Keratinocyte (primary cell): ENCODE measurements around the gene MTA3. TPM values are rescaled to one million over a fixed set of nuclear protein-coding genes. Genes with fewer than 3 reads are reported as not detected.

ENCODE experiments used
- DNase-seq: peaks from one replicate; pipeline ENCODE4 v3.0.0-alpha.2; 2011; ENCODE audit warnings: low read depth, missing footprints, low spot score
- FAIRE-seq: peaks from 2 replicates; lab custom pipeline; 2011; peaks lifted over from hg19 to GRCh38; lab: Jason Lieb, UNC
- H2AFZ ChIP-seq: 2 replicates; pipeline ENCODE4 v1.6.0; 2012; ENCODE audit warnings: low read length, control low read depth, inconsistent platforms; ENCODE audit not compliant: control insufficient read depth
- H3K27ac ChIP-seq: 2 replicates; pipeline ENCODE4 v1.5.1; 2011; ENCODE audit warnings: low read length; ENCODE audit not compliant: control insufficient read depth, insufficient read depth
- H3K27me3 ChIP-seq: 3 replicates; pipeline ENCODE4 v1.6.0; 2011; ENCODE audit warnings: low read length; ENCODE audit not compliant: control insufficient read depth, insufficient read depth; ENCODE audit errors: extremely low read depth
- H3K36me3 ChIP-seq, 2 experiments: 2 replicates in 1 of 2; 3 replicates in 1 of 2; pipeline ENCODE4 v1.5.1; 2011; ENCODE audit warnings: low read length in 2 of 2, mild to moderate bottlenecking in 1 of 2; ENCODE audit not compliant: control insufficient read depth in 2 of 2, insufficient read depth in 2 of 2; ENCODE audit errors: extremely low read depth in 1 of 2
- H3K4me1 ChIP-seq: 3 replicates; pipeline ENCODE4 v1.5.1; 2011; ENCODE audit warnings: low read length; ENCODE audit not compliant: control insufficient read depth, insufficient read depth; ENCODE audit errors: extremely low read depth
- H3K4me2 ChIP-seq: 3 replicates; pipeline ENCODE4 v1.6.0; 2011; ENCODE audit warnings: low read depth, low read length; ENCODE audit not compliant: control insufficient read depth, insufficient read depth; ENCODE audit errors: extremely low read depth
- H3K4me3 ChIP-seq, 3 experiments: fragments of 200-600 bp in 1 of 3; sonication (generic) in 1 of 3; 2 replicates in 2 of 3; 3 replicates in 1 of 3; pipeline ENCODE4 v1.5.1; 2011 to 2016; ENCODE audit warnings: low read length in 3 of 3, mild to moderate bottlenecking in 3 of 3, control low read depth in 2 of 3, inconsistent platforms in 1 of 3, low read depth in 1 of 3, mixed read lengths in 1 of 3, mixed run types in 1 of 3, moderate library complexity in 1 of 3; ENCODE audit not compliant: control insufficient read depth in 2 of 3, insufficient read depth in 2 of 3; ENCODE audit errors: extremely low read depth in 1 of 3
- H3K79me2 ChIP-seq: 2 replicates; pipeline ENCODE4 v1.6.0; 2012; ENCODE audit warnings: low read length; ENCODE audit not compliant: control insufficient read depth, insufficient read depth
- H3K9ac ChIP-seq: 3 replicates; pipeline ENCODE4 v1.6.0; 2011; ENCODE audit warnings: low read length; ENCODE audit not compliant: control insufficient read depth, insufficient read depth; ENCODE audit errors: extremely low read depth
- H3K9me1 ChIP-seq: 3 replicates; pipeline ENCODE4 v1.6.0; 2011; ENCODE audit warnings: low read length; ENCODE audit not compliant: control insufficient read depth, insufficient read depth; ENCODE audit errors: extremely low read depth
- H3K9me3 ChIP-seq: 2 replicates; pipeline ENCODE4 v1.5.1; 2012; ENCODE audit warnings: low read depth, low read length; ENCODE audit not compliant: control insufficient read depth
- H4K20me1 ChIP-seq: 3 replicates; pipeline ENCODE4 v1.6.0; 2011; ENCODE audit warnings: low read length; ENCODE audit not compliant: control insufficient read depth, insufficient read depth; ENCODE audit errors: extremely low read depth
- CTCF ChIP-seq, 3 experiments: IDR thresholded peaks in 1 of 3; conservative IDR thresholded peaks in 1 of 3; optimal IDR thresholded peaks in 1 of 3; 2 replicates in 2 of 3; 3 replicates in 1 of 3; pipeline versions ENCODE3 to v1.5.1; 2011; ENCODE audit warnings: low read length in 3 of 3, mild to moderate bottlenecking in 3 of 3, moderate library complexity in 2 of 3, control low read depth in 1 of 3, inconsistent platforms in 1 of 3; ENCODE audit not compliant: insufficient read depth in 2 of 3; ENCODE audit errors: extremely low read depth in 1 of 3
- EZH2 ChIP-seq: IDR thresholded peaks from one replicate; pipeline ENCODE4 v1.6.1; 2012; ENCODE audit warnings: inconsistent platforms, mild to moderate bottlenecking, low read length, moderate library complexity
- dilution Hi-C: fragments of 300-500 bp; cut with MboI; formaldehyde crosslinking; loops from one replicate; pipeline ENCODE4 v1.7.0; 2020; ENCODE audit warnings: low sequenced_read_pairs; ENCODE audit not compliant: extremely low pct_ligation_motif_present
- polyA plus RNA-seq, 5 experiments: library from polyadenylated mRNA; depleted of rRNA in 3 of 5; stranded (reverse) in 3 of 5; stranded (forward) in 1 of 5; unstranded in 1 of 5; fragments of >200 nt; gene quantifications; 1 replicate in 1 of 5; 2 replicates in 3 of 5; 3 replicates in 1 of 5; pipeline versions ENCODE4 v1.2.1 to v1.2.3, GENCODE V29; 2011 to 2012; ENCODE audit warnings: missing spikeins in 2 of 5, low read depth in 1 of 5, low replicate concordance in 1 of 5

The MTA3 gene
- polyA plus RNA-seq, 1 donor (not counting 4 experiments of a cell fraction or from before 2014, with no cell fraction given), result 34.3 TPM

GRCh38 chr2:42783511-42783910 is 215.1 kb downstream of the MTA3 start:
- dilution Hi-C loops, result no loop called here
- no peak for FAIRE-seq
- TF ChIP-seq EZH2 (no peak), CTCF (optimal IDR thresholded peaks at IDR 0.05 in 1 of 3, IDR thresholded peaks at IDR 0.05 in 1 of 3, conservative IDR thresholded peaks at IDR 0.05 in 1 of 3; ENCODE audit: extremely low read depth in 1 of 3, insufficient read depth in 2 of 3, low read length in 3 of 3) (no peak)

GRCh38 chr2:42784204-42784880 is 215.9 kb downstream of the MTA3 start:
- Histone ChIP-seq H3K27me3 (no peaks in the 10 kb centered on the region), H3K4me2 (no peak overlapping the region), H3K4me1 (no peaks in the 10 kb centered on the region), H3K9ac (no peak overlapping the region), H4K20me1 (no peaks in the 10 kb centered on the region), H3K79me2 (no peaks in the 10 kb centered on the region), H3K9me1 (no peaks in the 10 kb centered on the region), H3K4me3 (no peak overlapping the region), H3K9me3 (no peaks in the 10 kb centered on the region), H2AFZ (no peak overlapping the region), H3K36me3 (no peaks in the 10 kb centered on the region), H3K27ac (no peak overlapping the region)
- no peak for FAIRE-seq
- no peak for DNase-seq
- no peak for TF ChIP-seq CTCF (optimal IDR thresholded peaks at IDR 0.05 in 1 of 3, IDR thresholded peaks at IDR 0.05 in 1 of 3, conservative IDR thresholded peaks at IDR 0.05 in 1 of 3; ENCODE audit: extremely low read depth in 1 of 3, insufficient read depth in 2 of 3, low read length in 3 of 3)
- dilution Hi-C loops, result no loop called here

More at GRCh38 chr2:42783511-42783910, 215.1 kb downstream of the MTA3 start:
- Histone ChIP-seq H3K4me2 (no peak overlapping the region), H3K4me3 (no peak overlapping the region), H3K79me2 (no peaks in the 10 kb centered on the region), H3K27me3 (no peaks in the 10 kb centered on the region), H3K9me3 (no peaks in the 10 kb centered on the region), H3K9me1 (no peaks in the 10 kb centered on the region), H3K36me3 (no peaks in the 10 kb centered on the region), H3K4me1 (no peaks in the 10 kb centered on the region), H3K27ac (no peak overlapping the region), H3K9ac (no peak overlapping the region), H2AFZ (no peak overlapping the region), H4K20me1 (no peaks in the 10 kb centered on the region)
- DNase-seq, result no peak
